Transverse colon (tissue), 4 donors: ENCODE results near the gene RND3.

Experiments used
- CTCF ChIP-seq, 5 experiments: fragments of 200-600 bp in 3 of 5; fragments of 450-650 bp in 2 of 5; sonication (generic) in 3 of 5; IDR thresholded peaks; 1 replicate in 2 of 5; 2 replicates in 3 of 5; pipeline ENCODE4 v1.5.1; 2016 to 2017; ENCODE audit warnings: antibody characterized with exemption in 5 of 5, inconsistent platforms in 3 of 5, mild to moderate bottlenecking in 2 of 5, moderate library complexity in 1 of 5
- EP300 ChIP-seq: sonication (generic); formaldehyde crosslinking; IDR thresholded peaks from one replicate; pipeline ENCODE4 v1.6.1; 2017; ENCODE audit warnings: antibody characterized with exemption, low read depth
- POLR2A ChIP-seq: fragments of 450-650 bp; IDR thresholded peaks from one replicate; pipeline ENCODE4 v1.6.1; 2016; ENCODE audit warnings: antibody characterized with exemption, mild to moderate bottlenecking, moderate library complexity
- POLR2AphosphoS5 ChIP-seq, 3 donors: sonication (generic); formaldehyde crosslinking; IDR thresholded peaks; one replicate each; pipeline ENCODE4 v1.6.1; 2016; ENCODE audit warnings: antibody characterized with exemption in 3 of 3

DNA sequence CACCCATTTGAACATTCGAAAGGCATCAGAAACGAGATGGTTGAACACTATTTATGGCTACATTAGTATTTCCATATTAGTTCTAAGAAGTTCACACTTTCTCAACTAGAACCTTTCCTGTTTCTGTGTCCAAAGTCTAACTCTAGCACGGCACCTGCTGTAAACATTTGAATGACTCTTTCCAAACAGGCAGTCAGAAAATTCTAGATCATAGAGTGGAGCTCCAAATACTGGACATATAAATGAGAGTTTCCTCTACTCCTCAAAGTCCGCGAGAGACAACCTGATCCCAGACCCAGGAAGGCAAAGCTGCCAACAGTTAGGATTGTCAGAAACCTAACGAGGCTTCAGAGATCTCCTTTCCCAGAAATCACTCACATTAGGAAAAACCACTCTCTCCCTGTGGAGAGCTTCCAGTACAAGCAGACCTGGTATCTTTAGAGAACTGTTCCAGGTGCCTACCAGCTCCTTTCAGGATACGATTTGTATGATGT, 10.6 kb downstream of the RND3 start:
- TF ChIP-seq CTCF (IDR thresholded peaks at IDR 0.05) (no peak), POLR2A (no peak), POLR2AphosphoS5 (IDR thresholded peaks at IDR 0.05) (peak in 1 of 3 donors; percentile 15), EP300 (no peak)
